HEK293 (cell line): ENCODE data around the gene UGT1A8.
"Not testable (repeated sequence)": the region's sequence is repeated elsewhere in the genome, so short reads cannot be mapped to it uniquely, and the experiment has no call there.

ENCODE experiments used
- GLI4 ChIP-seq: fragments of 450-650 bp; formaldehyde crosslinking; IDR thresholded peaks from 2 replicates; pipeline ENCODE4 v1.5.1; 2016; ENCODE audit warnings: missing biosample characterization, missing genetic modification characterization
- OVOL3 ChIP-seq: fragments of 450-650 bp; formaldehyde crosslinking; IDR thresholded peaks from 2 replicates; pipeline ENCODE4 v1.5.1; 2016; ENCODE audit warnings: missing biosample characterization, missing genetic modification characterization
- YY1 ChIP-seq: fragments of 450-650 bp; formaldehyde crosslinking; IDR thresholded peaks from 2 replicates; pipeline ENCODE4 v1.5.1; 2018; ENCODE audit warnings: missing biosample characterization, missing genetic modification characterization
- ZBTB17 ChIP-seq: fragments of 450-650 bp; formaldehyde crosslinking; IDR thresholded peaks from 2 replicates; pipeline ENCODE4 v1.5.1; 2016; ENCODE audit warnings: missing biosample characterization, missing genetic modification characterization
- ZBTB8A ChIP-seq: fragments of 450-650 bp; formaldehyde crosslinking; IDR thresholded peaks from 2 replicates; pipeline ENCODE4 v1.5.1; 2016; ENCODE audit warnings: missing biosample characterization, missing genetic modification characterization
- ZNF555 ChIP-seq: fragments of 450-650 bp; formaldehyde crosslinking; conservative IDR thresholded peaks from 2 replicates; pipeline ENCODE4 v1.5.1; 2017; ENCODE audit warnings: missing biosample characterization, mild to moderate bottlenecking, missing genetic modification characterization, inconsistent platforms
- ZNF660 ChIP-seq: fragments of 450-650 bp; IDR thresholded peaks from 2 replicates; pipeline ENCODE4 v1.5.1; 2018; ENCODE audit warnings: missing biosample characterization, mild to moderate bottlenecking, missing genetic modification characterization
- ZNF707 ChIP-seq: fragments of 450-650 bp; formaldehyde crosslinking; IDR thresholded peaks from 2 replicates; pipeline ENCODE4 v1.5.1; 2016; ENCODE audit warnings: missing biosample characterization, missing genetic modification characterization
- TF ChIP-seq, protein P1 (sequence below): fragments of 450-650 bp; formaldehyde crosslinking; IDR thresholded peaks from 2 replicates; pipeline ENCODE4 v1.5.1; 2016; ENCODE audit warnings: missing biosample characterization, missing genetic modification characterization
- TF ChIP-seq, protein P2 (sequence below): fragments of 450-650 bp; formaldehyde crosslinking; IDR thresholded peaks from 2 replicates; pipeline ENCODE4 v1.5.1; 2016; ENCODE audit warnings: missing biosample characterization, missing genetic modification characterization
- TF ChIP-seq, protein P3 (sequence below): fragments of 450-650 bp; formaldehyde crosslinking; IDR thresholded peaks from 2 replicates; pipeline ENCODE4 v1.5.1; 2016; ENCODE audit warnings: missing biosample characterization, missing genetic modification characterization, low read depth
- TF ChIP-seq, protein P4 (sequence below): fragments of 450-650 bp; formaldehyde crosslinking; IDR thresholded peaks from 2 replicates; pipeline ENCODE4 v1.5.1; 2016; ENCODE audit warnings: missing biosample characterization, missing genetic modification characterization
- TF ChIP-seq, protein P5 (sequence below): fragments of 450-650 bp; formaldehyde crosslinking; IDR thresholded peaks from 2 replicates; pipeline ENCODE4 v1.5.1; 2016; ENCODE audit warnings: missing biosample characterization, missing genetic modification characterization

DNA sequence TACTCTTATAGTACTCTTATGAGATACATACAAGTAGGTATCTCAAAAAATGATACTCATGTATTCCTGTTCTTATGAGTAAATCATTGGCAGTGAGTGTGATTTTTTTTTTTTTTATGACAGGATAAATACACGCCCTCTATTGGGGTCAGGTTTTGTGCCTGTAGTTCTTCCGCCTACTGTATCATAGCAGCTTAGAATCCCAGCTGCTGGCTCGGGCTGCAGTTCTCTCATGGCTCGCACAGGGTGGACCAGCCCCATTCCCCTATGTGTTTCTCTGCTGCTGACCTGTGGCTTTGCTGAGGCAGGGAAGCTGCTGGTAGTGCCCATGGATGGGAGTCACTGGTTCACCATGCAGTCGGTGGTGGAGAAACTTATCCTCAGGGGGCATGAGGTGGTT, at the start of gene UGT1A8:
- not testable (repeated sequence) for TF ChIP-seq ZBTB8A; ZNF660 (tag by site-specific recombination); GLI4 (tag by site-specific recombination); ZNF707 (tag by site-specific recombination); YY1; ZNF555; ZBTB17 (tag by site-specific recombination); OVOL3 (tag by site-specific recombination)
- TF ChIP-seq, protein P1, sequence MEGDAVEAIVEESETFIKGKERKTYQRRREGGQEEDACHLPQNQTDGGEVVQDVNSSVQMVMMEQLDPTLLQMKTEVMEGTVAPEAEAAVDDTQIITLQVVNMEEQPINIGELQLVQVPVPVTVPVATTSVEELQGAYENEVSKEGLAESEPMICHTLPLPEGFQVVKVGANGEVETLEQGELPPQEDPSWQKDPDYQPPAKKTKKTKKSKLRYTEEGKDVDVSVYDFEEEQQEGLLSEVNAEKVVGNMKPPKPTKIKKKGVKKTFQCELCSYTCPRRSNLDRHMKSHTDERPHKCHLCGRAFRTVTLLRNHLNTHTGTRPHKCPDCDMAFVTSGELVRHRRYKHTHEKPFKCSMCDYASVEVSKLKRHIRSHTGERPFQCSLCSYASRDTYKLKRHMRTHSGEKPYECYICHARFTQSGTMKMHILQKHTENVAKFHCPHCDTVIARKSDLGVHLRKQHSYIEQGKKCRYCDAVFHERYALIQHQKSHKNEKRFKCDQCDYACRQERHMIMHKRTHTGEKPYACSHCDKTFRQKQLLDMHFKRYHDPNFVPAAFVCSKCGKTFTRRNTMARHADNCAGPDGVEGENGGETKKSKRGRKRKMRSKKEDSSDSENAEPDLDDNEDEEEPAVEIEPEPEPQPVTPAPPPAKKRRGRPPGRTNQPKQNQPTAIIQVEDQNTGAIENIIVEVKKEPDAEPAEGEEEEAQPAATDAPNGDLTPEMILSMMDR (tag by site-specific recombination), result not testable (repeated sequence)
- TF ChIP-seq, protein P2, sequence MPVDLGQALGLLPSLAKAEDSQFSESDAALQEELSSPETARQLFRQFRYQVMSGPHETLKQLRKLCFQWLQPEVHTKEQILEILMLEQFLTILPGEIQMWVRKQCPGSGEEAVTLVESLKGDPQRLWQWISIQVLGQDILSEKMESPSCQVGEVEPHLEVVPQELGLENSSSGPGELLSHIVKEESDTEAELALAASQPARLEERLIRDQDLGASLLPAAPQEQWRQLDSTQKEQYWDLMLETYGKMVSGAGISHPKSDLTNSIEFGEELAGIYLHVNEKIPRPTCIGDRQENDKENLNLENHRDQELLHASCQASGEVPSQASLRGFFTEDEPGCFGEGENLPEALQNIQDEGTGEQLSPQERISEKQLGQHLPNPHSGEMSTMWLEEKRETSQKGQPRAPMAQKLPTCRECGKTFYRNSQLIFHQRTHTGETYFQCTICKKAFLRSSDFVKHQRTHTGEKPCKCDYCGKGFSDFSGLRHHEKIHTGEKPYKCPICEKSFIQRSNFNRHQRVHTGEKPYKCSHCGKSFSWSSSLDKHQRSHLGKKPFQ (tag by site-specific recombination), result not testable (repeated sequence)
- TF ChIP-seq, protein P3, sequence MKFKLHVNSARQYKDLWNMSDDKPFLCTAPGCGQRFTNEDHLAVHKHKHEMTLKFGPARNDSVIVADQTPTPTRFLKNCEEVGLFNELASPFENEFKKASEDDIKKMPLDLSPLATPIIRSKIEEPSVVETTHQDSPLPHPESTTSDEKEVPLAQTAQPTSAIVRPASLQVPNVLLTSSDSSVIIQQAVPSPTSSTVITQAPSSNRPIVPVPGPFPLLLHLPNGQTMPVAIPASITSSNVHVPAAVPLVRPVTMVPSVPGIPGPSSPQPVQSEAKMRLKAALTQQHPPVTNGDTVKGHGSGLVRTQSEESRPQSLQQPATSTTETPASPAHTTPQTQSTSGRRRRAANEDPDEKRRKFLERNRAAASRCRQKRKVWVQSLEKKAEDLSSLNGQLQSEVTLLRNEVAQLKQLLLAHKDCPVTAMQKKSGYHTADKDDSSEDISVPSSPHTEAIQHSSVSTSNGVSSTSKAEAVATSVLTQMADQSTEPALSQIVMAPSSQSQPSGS (tag by site-specific recombination), result not testable (repeated sequence)
- TF ChIP-seq, protein P4, sequence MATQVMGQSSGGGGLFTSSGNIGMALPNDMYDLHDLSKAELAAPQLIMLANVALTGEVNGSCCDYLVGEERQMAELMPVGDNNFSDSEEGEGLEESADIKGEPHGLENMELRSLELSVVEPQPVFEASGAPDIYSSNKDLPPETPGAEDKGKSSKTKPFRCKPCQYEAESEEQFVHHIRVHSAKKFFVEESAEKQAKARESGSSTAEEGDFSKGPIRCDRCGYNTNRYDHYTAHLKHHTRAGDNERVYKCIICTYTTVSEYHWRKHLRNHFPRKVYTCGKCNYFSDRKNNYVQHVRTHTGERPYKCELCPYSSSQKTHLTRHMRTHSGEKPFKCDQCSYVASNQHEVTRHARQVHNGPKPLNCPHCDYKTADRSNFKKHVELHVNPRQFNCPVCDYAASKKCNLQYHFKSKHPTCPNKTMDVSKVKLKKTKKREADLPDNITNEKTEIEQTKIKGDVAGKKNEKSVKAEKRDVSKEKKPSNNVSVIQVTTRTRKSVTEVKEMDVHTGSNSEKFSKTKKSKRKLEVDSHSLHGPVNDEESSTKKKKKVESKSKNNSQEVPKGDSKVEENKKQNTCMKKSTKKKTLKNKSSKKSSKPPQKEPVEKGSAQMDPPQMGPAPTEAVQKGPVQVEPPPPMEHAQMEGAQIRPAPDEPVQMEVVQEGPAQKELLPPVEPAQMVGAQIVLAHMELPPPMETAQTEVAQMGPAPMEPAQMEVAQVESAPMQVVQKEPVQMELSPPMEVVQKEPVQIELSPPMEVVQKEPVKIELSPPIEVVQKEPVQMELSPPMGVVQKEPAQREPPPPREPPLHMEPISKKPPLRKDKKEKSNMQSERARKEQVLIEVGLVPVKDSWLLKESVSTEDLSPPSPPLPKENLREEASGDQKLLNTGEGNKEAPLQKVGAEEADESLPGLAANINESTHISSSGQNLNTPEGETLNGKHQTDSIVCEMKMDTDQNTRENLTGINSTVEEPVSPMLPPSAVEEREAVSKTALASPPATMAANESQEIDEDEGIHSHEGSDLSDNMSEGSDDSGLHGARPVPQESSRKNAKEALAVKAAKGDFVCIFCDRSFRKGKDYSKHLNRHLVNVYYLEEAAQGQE, result not testable (repeated sequence)
- TF ChIP-seq, protein P5, sequence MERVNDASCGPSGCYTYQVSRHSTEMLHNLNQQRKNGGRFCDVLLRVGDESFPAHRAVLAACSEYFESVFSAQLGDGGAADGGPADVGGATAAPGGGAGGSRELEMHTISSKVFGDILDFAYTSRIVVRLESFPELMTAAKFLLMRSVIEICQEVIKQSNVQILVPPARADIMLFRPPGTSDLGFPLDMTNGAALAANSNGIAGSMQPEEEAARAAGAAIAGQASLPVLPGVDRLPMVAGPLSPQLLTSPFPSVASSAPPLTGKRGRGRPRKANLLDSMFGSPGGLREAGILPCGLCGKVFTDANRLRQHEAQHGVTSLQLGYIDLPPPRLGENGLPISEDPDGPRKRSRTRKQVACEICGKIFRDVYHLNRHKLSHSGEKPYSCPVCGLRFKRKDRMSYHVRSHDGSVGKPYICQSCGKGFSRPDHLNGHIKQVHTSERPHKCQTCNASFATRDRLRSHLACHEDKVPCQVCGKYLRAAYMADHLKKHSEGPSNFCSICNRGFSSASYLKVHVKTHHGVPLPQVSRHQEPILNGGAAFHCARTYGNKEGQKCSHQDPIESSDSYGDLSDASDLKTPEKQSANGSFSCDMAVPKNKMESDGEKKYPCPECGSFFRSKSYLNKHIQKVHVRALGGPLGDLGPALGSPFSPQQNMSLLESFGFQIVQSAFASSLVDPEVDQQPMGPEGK (tag by site-specific recombination), result not testable (repeated sequence)
